ENCODE data around the gene WDHD1. TPM values are rescaled to one million over a fixed set of nuclear protein-coding genes. Genes with fewer than 3 reads are reported as not detected.
"Not testable (repeated sequence)": the region's sequence is repeated elsewhere in the genome, so short reads cannot be mapped to it uniquely, and the experiment has no call there.

The WDHD1 gene
- total and polyA plus RNA-seq, 8 donors, result 8.6 to 22.3 (median 16.0) TPM

DNA sequence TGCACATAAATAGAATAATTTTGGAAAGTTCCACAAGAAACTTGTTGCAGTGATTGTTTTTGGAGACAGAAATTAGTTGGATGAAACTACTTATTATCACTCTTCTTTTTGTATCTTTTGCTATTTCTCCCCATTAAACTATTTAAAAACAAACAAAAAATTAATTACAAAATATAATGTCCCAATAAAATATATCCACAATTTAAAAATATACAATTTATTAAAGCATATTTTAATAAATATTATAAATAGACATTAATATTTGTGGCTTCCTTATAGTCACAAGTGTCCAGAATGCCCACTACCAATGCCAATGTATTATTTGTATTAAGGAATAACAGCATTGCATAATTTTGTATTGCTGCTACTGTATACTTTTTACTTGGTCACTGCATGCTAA is 71.8 kb downstream of the WDHD1 start:
- H3K36me3 ChIP-seq, result peaks cover 0 to 9% of the 10 kb centered on the region in 2 donors
- intact Hi-C loops (cut with DNase I), result no loop called here
- TF ChIP-seq, protein P1, sequence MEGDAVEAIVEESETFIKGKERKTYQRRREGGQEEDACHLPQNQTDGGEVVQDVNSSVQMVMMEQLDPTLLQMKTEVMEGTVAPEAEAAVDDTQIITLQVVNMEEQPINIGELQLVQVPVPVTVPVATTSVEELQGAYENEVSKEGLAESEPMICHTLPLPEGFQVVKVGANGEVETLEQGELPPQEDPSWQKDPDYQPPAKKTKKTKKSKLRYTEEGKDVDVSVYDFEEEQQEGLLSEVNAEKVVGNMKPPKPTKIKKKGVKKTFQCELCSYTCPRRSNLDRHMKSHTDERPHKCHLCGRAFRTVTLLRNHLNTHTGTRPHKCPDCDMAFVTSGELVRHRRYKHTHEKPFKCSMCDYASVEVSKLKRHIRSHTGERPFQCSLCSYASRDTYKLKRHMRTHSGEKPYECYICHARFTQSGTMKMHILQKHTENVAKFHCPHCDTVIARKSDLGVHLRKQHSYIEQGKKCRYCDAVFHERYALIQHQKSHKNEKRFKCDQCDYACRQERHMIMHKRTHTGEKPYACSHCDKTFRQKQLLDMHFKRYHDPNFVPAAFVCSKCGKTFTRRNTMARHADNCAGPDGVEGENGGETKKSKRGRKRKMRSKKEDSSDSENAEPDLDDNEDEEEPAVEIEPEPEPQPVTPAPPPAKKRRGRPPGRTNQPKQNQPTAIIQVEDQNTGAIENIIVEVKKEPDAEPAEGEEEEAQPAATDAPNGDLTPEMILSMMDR (IDR thresholded peaks at IDR 0.05), result no peak
- no peaks in the 10 kb centered on the region for H3K27me3 ChIP-seq
- no peaks in the 10 kb centered on the region for H3K4me1 ChIP-seq
- DNase-seq (no peak), ATAC-seq (no peak)
- no peaks in the 10 kb centered on the region for H3K9me3 ChIP-seq
- H3K4me3 ChIP-seq, result no peak overlapping the region
- H3K27ac ChIP-seq, result no peak overlapping the region

DNA sequence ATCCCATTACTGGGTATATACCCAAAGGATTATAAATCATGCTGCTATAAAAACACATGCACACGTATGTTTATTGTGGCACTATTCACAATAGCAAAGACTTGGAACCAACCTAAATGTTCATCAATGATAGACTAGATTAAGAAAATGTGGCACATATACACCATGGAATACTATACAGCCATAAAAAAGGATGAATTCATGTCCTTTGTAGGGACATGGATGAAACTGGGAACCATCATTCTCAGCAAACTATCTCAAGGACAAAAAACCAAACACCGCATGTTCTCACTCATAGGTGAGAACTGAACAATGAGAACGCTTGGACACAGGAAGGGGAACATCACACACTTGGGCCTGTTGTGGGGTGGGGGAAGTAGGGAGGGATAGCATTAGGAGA is 73.3 kb downstream of the WDHD1 start:
- H3K4me3 ChIP-seq; DNase-seq; ATAC-seq; H3K4me1 ChIP-seq; H3K9me3 ChIP-seq; H3K27me3 ChIP-seq; H3K27ac ChIP-seq; intact Hi-C loops (cut with DNase I): not testable (repeated sequence)
- H3K36me3 ChIP-seq, result peaks cover 0 to 11% of the 10 kb centered on the region in 2 donors

DNA sequence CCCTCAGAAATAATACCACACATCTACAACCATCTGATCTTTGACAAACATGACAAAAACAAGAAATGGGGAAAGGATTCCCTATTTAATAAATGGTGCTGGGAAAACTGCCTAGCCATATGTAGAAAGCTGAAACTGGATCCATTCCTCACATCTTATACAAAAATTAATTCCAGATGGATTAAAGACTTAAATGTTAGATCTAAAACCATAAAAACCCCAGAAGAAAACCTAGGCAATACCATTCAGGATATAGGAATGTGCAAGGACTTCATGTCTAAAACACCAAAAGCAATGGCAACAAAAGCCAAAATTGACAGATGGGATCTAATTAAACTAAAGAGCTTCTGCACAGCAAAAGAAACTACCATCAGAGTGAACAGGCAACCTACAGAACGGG is 74.1 kb downstream of the WDHD1 start:
- H3K36me3 ChIP-seq, result peaks cover 0 to 18% of the 10 kb centered on the region in 2 donors
- H3K27me3 ChIP-seq; H3K4me3 ChIP-seq; H3K27ac ChIP-seq; intact Hi-C loops (cut with DNase I); H3K9me3 ChIP-seq; H3K4me1 ChIP-seq; ATAC-seq; DNase-seq: not testable (repeated sequence)

DNA sequence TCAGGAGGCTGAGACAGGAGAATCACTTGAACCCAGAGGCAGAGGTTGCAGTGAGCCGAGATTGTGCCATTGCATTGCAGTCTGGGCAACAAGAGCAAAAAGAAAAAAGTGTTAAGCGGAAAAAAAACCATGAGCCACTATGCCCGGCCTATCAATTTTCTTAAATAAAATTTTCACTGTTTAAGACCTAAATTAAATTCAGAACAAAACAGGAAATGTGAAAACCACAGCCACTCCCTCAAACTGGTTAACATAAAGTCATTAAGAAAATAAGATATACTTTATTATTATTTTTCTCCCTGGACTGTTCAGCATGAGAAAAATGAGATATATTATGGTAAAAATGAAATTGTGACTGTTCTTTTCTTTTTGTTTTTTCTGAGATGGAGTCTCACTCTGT is 79.7 kb downstream of the WDHD1 start:
- Histone ChIP-seq H3K27me3 (no peaks in the 10 kb centered on the region), H3K36me3 (peaks cover 0 to 9% of the 10 kb centered on the region in 2 donors), H3K4me3 (no peak overlapping the region), H3K27ac (no peak overlapping the region), H3K4me1 (no peaks in the 10 kb centered on the region), H3K9me3 (peaks cover 0 to 2% of the 10 kb centered on the region in 2 donors)
- TF ChIP-seq, protein P1 (IDR thresholded peaks at IDR 0.05), result no peak
- DNase-seq (no peak), ATAC-seq (no peak)
- intact Hi-C loops (cut with DNase I), result no loop called here

DNA sequence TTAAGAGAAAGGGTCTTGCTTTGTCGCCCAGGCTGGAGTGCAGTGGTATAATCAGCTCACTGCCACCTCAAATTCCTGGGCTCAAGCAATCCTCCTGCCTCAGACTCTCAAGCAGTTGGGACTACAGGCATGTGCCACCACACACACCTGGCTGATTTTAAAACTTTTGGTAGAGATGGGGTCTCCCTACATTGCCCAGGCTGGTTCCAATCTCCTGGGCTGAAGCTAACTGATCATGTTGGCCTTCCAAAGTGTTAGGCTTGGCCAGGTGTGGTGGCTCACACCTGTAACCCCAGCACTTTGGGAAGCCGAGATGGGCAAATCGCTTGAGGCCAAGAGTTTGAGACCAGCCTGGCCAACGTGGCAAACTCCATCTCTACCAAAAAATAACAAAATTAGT is 80.4 kb downstream of the WDHD1 start:
- intact Hi-C loops (cut with DNase I), result no loop called here
- TF ChIP-seq, protein P1 (IDR thresholded peaks at IDR 0.05), result no peak
- H3K4me1 ChIP-seq, result no peaks in the 10 kb centered on the region
- H3K27me3 ChIP-seq, result no peaks in the 10 kb centered on the region
- peaks cover 0 to 9% of the 10 kb centered on the region in 2 donors for H3K36me3 ChIP-seq
- no peak overlapping the region for H3K4me3 ChIP-seq
- ATAC-seq (no peak), DNase-seq (no peak)
- peaks cover 0 to 2% of the 10 kb centered on the region in 2 donors for H3K9me3 ChIP-seq
- H3K27ac ChIP-seq, result no peak overlapping the region

DNA sequence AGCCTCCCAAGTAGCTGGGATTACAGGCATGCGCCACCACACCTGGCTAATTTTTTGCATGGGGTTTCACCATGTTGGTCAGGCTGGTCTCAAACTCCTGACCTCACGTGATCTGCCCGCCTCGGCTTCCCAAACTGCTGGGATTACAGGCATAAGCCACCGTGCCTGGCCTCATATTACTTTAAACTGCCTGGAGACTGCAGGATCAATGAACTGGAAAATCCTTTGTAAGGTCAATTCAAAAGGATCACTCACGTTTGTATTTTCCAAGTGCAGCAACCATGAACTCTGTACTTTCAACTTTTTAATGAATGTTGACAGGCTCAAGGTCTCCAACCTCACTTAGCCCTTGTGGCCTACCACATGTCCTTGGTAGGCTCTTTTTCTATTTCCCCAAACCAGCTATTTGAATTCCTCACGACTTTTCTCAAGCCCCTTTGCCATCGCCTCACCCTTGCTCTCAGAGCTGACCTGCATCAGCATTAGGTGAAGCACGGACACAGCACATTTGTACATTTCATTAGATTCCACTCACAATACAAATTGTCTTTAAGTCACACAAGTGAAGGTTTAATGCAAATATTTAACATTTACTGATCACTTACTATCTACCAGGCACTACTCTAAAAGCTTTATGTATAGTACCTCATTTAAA is 82.0 kb downstream of the WDHD1 start:
- no peak for ATAC-seq
- Histone ChIP-seq H3K4me1 (no peaks in the 10 kb centered on the region), H3K9me3 (peaks cover 0 to 2% of the 10 kb centered on the region in 2 donors), H3K4me3 (no peak overlapping the region), H3K27me3 (no peaks in the 10 kb centered on the region), H3K36me3 (peaks cover 0 to 18% of the 10 kb centered on the region in 2 donors), H3K27ac (no peak overlapping the region)
- intact Hi-C loops (cut with DNase I), result no loop called here
- TF ChIP-seq, protein P1 (IDR thresholded peaks at IDR 0.05), result no peak
- no peak for DNase-seq
